Cardiac fibroblast (primary cell): ENCODE results near the gene FGF14.

Experiments used
- DNase-seq, 2 donors: peaks; one replicate each; pipeline versions ENCODE4 v3.0.0 to v3.0.0-alpha.2; 2010; ENCODE audit warnings: low read depth in 2 of 2
- H3K4me3 ChIP-seq, 2 donors: replicated peaks in 1 of 2; 1 replicate in 1 of 2; 2 replicates in 1 of 2; pipeline ENCODE4 v1.5.1; 2011; ENCODE audit warnings: low read depth in 2 of 2, low read length in 2 of 2, mild to moderate bottlenecking in 2 of 2, moderate library complexity in 1 of 2
- CTCF ChIP-seq: IDR thresholded peaks from one replicate; pipeline ENCODE4 v1.5.1; 2011; ENCODE audit warnings: low read depth, mild to moderate bottlenecking, low read length, inconsistent platforms

FGF14 gene

GRCh38 chr13:101795460-101795859 is 606.4 kb downstream of the FGF14 start:
- DNase-seq: no peak
- no peak for TF ChIP-seq CTCF
- H3K4me3 ChIP-seq: no peak overlapping the region

- H3K4me3 ChIP-seq: no peak overlapping the region
- DNase-seq: no peak
- TF ChIP-seq CTCF: no peak
These were observed 606.8 kb downstream of the FGF14 start for GRCh38 chr13:101795025-101795424.

- TF ChIP-seq CTCF: no peak
- H3K4me3 ChIP-seq: no peak overlapping the region
- DNase-seq: no peak
These were observed 609.7 kb downstream of the FGF14 start for GRCh38 chr13:101792189-101792588.

GRCh38 chr13:101785858-101786257 is 616.0 kb downstream of the FGF14 start:
- DNase-seq: peak; percentile 0 to 27
- TF ChIP-seq CTCF: no peak
- H3K4me3 ChIP-seq: no peak overlapping the region

- no peak overlapping the region for H3K4me3 ChIP-seq
- no peak for DNase-seq
- no peak for TF ChIP-seq CTCF
These were observed 617.5 kb downstream of the FGF14 start for GRCh38 chr13:101784313-101784712.

GRCh38 chr13:101783554-101783953 is 618.3 kb downstream of the FGF14 start:
- no peak for TF ChIP-seq CTCF
- DNase-seq: no peak

GRCh38 chr13:101780211-101780610 is 621.6 kb downstream of the FGF14 start:
- TF ChIP-seq CTCF: no peak
- no peak for DNase-seq
- no peak overlapping the region for H3K4me3 ChIP-seq

More at GRCh38 chr13:101783554-101783953, 618.3 kb downstream of the FGF14 start:
- no peak overlapping the region for H3K4me3 ChIP-seq
